Caco-2 (cell line): ENCODE data around the gene NTNG2. TPM values are rescaled to one million over a fixed set of nuclear protein-coding genes. Genes with fewer than 3 reads are reported as not detected.

ENCODE experiments used
- BruUV-seq: library from RNA; stranded (reverse); fragments of 400-500 nt; replicated peaks from 2 replicates; lab custom pipeline; 2021; lab: Mats Ljungman, UMichigan
- CTCF ChIA-PET: fragments of 300-600 bp; sonication (Branson Sonifier 250); formaldehyde crosslinking; loops from one replicate; lab custom pipeline; 2022; ENCODE audit warnings: antibody characterized with exemption; lab: Charles Lee
- POLR2A ChIA-PET: fragments of 300-600 bp; sonication (Branson Sonifier 250); formaldehyde crosslinking; loops from one replicate; lab custom pipeline; 2022; ENCODE audit warnings: antibody characterized with exemption; lab: Charles Lee
- DNase-seq, 2 experiments: peaks; one replicate each; pipeline versions ENCODE4 v3.0.0 to v3.0.0-alpha.2; 2020 to 2022
- H3K27me3 ChIP-seq: replicated peaks from 2 replicates; pipeline ENCODE4 v1.6.0; 2011; ENCODE audit warnings: low read length; ENCODE audit not compliant: control insufficient read depth, insufficient read depth
- H3K36me3 ChIP-seq: 2 replicates; pipeline ENCODE4 v1.5.1; 2011; ENCODE audit warnings: low read length; ENCODE audit not compliant: control insufficient read depth, insufficient read depth
- H3K4me1 ChIP-seq: fragments of 250-450 bp; sonication (Bioruptor Pico); 2 replicates; pipeline ENCODE4 v1.5.1; 2020; ENCODE audit warnings: mild to moderate bottlenecking
- H3K4me3 ChIP-seq: 2 replicates; pipeline ENCODE4 v1.5.1; 2011; ENCODE audit warnings: low read depth, mild to moderate bottlenecking, control low read depth, low read length
- H3K9me3 ChIP-seq: fragments of 250-450 bp; sonication (Bioruptor Pico); 2 replicates; pipeline ENCODE4 v1.5.1; 2020; ENCODE audit warnings: mild to moderate bottlenecking, moderate library complexity
- H3K27ac Mint-ChIP-seq: one replicate; pipeline ENCODE4 v1.8.0; 2022; ENCODE audit warnings: mixed read lengths; ENCODE audit not compliant: unreplicated experiment
- H3K27me3 Mint-ChIP-seq: one replicate; pipeline ENCODE4 v1.8.0; 2022; ENCODE audit warnings: mixed read lengths; ENCODE audit not compliant: insufficient read depth, unreplicated experiment
- H3K36me3 Mint-ChIP-seq: one replicate; pipeline ENCODE4 v1.8.0; 2022; ENCODE audit warnings: mild to moderate bottlenecking, mixed read lengths; ENCODE audit not compliant: insufficient read depth, unreplicated experiment
- H3K4me1 Mint-ChIP-seq: one replicate; pipeline ENCODE4 v1.8.0; 2022; ENCODE audit warnings: low read depth, mixed read lengths; ENCODE audit not compliant: unreplicated experiment
- H3K4me3 Mint-ChIP-seq: one replicate; pipeline ENCODE4 v1.8.0; 2022; ENCODE audit warnings: mild to moderate bottlenecking, moderate library complexity, mixed read lengths; ENCODE audit not compliant: unreplicated experiment
- H3K9me3 Mint-ChIP-seq: one replicate; pipeline ENCODE4 v1.8.0; 2022; ENCODE audit warnings: mixed read lengths; ENCODE audit not compliant: unreplicated experiment
- CTCF ChIP-seq, 2 experiments: fragments of 200-600 bp in 1 of 2; IDR thresholded peaks; 1 replicate in 1 of 2; 2 replicates in 1 of 2; pipeline versions ENCODE4 v1.5.1 to v1.8.0; 2011 to 2022; ENCODE audit warnings: antibody characterized with exemption in 1 of 2, control low read depth in 1 of 2, inconsistent platforms in 1 of 2, low read depth in 1 of 2, low read length in 1 of 2, mild to moderate bottlenecking in 1 of 2, moderate library complexity in 1 of 2; ENCODE audit not compliant: insufficient read depth in 1 of 2, severe bottlenecking in 1 of 2, unreplicated experiment in 1 of 2
- intact Hi-C: fragments of 100-400 bp; cut with micrococcal nuclease; formaldehyde crosslinking; loops from one replicate; pipeline ENCODE4 v1.10.0; 2022; ENCODE audit not compliant: unreplicated experiment
- total RNA-seq: library from RNA; stranded (reverse); gene quantifications from 2 replicates; pipeline ENCODE4 v1.2.3, GENCODE V29; 2022

The NTNG2 gene
- total RNA-seq, 1 experiment from 2014 or later: not detected

GRCh38 chr9:132211570-132211969 is 49.7 kb downstream of the NTNG2 start:
- ChIA-PET POLR2A (no interaction called here), CTCF (no interaction called here)
- peaks cover 10% of the 10 kb centered on the region for H3K4me1 ChIP-seq
- Mint-ChIP-seq H3K4me3 (no peak overlapping the region), H3K4me1 (peaks cover 7% of the 10 kb centered on the region), H3K27ac (no peak overlapping the region), H3K27me3 (peaks cover 20% of the 10 kb centered on the region), H3K36me3 (peaks cover 8% of the 10 kb centered on the region), H3K9me3 (no peaks in the 10 kb centered on the region)
- no peaks in the 10 kb centered on the region for H3K36me3 ChIP-seq
- intact Hi-C loops: no loop called here
- H3K9me3 ChIP-seq: no peaks in the 10 kb centered on the region
- no peak for DNase-seq
- no peaks in the 10 kb centered on the region for H3K27me3 ChIP-seq
- no TSS peak for BruUV-seq
- no peak for TF ChIP-seq CTCF (IDR thresholded peaks at IDR 0.05; ENCODE audit: insufficient read depth in 1 of 2, low read depth in 1 of 2, low read length in 1 of 2, severe bottlenecking in 1 of 2, unreplicated experiment in 1 of 2)
- H3K4me3 ChIP-seq: no peak overlapping the region

GRCh38 chr9:132214027-132214622 is 52.3 kb downstream of the NTNG2 start:
- Histone ChIP-seq H3K4me1 (peaks cover 10% of the 10 kb centered on the region), H3K27me3 (no peaks in the 10 kb centered on the region), H3K9me3 (no peaks in the 10 kb centered on the region), H3K4me3 (no peak overlapping the region), H3K36me3 (no peaks in the 10 kb centered on the region)
- H3K4me3 Mint-ChIP-seq: no peak overlapping the region
- peaks cover 9% of the 10 kb centered on the region for H3K27me3 Mint-ChIP-seq
- no peak for TF ChIP-seq CTCF (IDR thresholded peaks at IDR 0.05; ENCODE audit: insufficient read depth in 1 of 2, low read depth in 1 of 2, low read length in 1 of 2, severe bottlenecking in 1 of 2, unreplicated experiment in 1 of 2)
- peaks cover 7% of the 10 kb centered on the region for H3K4me1 Mint-ChIP-seq
- intact Hi-C loops: no loop called here
- CTCF ChIA-PET: no interaction called here
- no peak overlapping the region for H3K27ac Mint-ChIP-seq
- no TSS peak for BruUV-seq
- POLR2A ChIA-PET: no interaction called here
- no peak for DNase-seq
- no peaks in the 10 kb centered on the region for H3K9me3 Mint-ChIP-seq
- peaks cover 3% of the 10 kb centered on the region for H3K36me3 Mint-ChIP-seq

GRCh38 chr9:132216861-132217619 is 55.2 kb downstream of the NTNG2 start:
- Histone ChIP-seq H3K9me3 (no peaks in the 10 kb centered on the region), H3K4me1 (peaks cover 10% of the 10 kb centered on the region), H3K36me3 (no peaks in the 10 kb centered on the region), H3K4me3 (no peak overlapping the region), H3K27me3 (no peaks in the 10 kb centered on the region; the same call in 1 of the 2 replicates)
- H3K27ac Mint-ChIP-seq: no peak overlapping the region
- BruUV-seq: no TSS peak
- no peak for DNase-seq
- no peak for TF ChIP-seq CTCF (IDR thresholded peaks at IDR 0.05; ENCODE audit: insufficient read depth in 1 of 2, low read depth in 1 of 2, low read length in 1 of 2, severe bottlenecking in 1 of 2, unreplicated experiment in 1 of 2)
- H3K9me3 Mint-ChIP-seq: no peaks in the 10 kb centered on the region
- intact Hi-C loops: no loop called here
- peaks cover 18% of the 10 kb centered on the region for H3K27me3 Mint-ChIP-seq
- ChIA-PET POLR2A (no interaction called here), CTCF (no interaction called here)
- H3K36me3 Mint-ChIP-seq: no peaks in the 10 kb centered on the region
- H3K4me3 Mint-ChIP-seq: no peak overlapping the region
- peaks cover 7% of the 10 kb centered on the region for H3K4me1 Mint-ChIP-seq
